Central memory CD8-positive, alpha-beta T cell (primary cell): ENCODE data around the gene HOXC13.

ENCODE experiments used
- ATAC-seq: fragments of 150-1000 bp; cut with Tn5 transposase; replicated peaks from 2 replicates; pipeline ENCODE4 v1.10.0; 2022; ENCODE audit warnings: mild to moderate bottlenecking, moderate FRiP score, moderate number of reproducible peaks; ENCODE audit not compliant: poor library complexity, severe bottlenecking; ENCODE audit errors: extremely low read depth
- DNase-seq, 2 donors: peaks; one replicate each; pipeline ENCODE4 v3.0.0; 2021; ENCODE audit warnings: low spot score in 2 of 2
- H3K27ac Mint-ChIP-seq: one replicate; pipeline ENCODE4 v1.8.0; 2022; ENCODE audit warnings: low read depth, mild to moderate bottlenecking, moderate library complexity, mixed read lengths
- H3K27me3 Mint-ChIP-seq: one replicate; pipeline ENCODE4 v1.8.0; 2022; ENCODE audit warnings: mixed read lengths
- H3K36me3 Mint-ChIP-seq: one replicate; pipeline ENCODE4 v1.8.0; 2022; ENCODE audit warnings: mild to moderate bottlenecking, moderate library complexity, mixed read lengths; ENCODE audit not compliant: insufficient read depth
- H3K4me1 Mint-ChIP-seq: one replicate; pipeline ENCODE4 v1.8.0; 2022; ENCODE audit warnings: mixed read lengths
- H3K4me3 Mint-ChIP-seq: one replicate; pipeline ENCODE4 v1.8.0; 2022; ENCODE audit warnings: mild to moderate bottlenecking, moderate library complexity, mixed read lengths
- H3K9me3 Mint-ChIP-seq: one replicate; pipeline ENCODE4 v1.8.0; 2022; ENCODE audit warnings: mixed read lengths

Gene HOXC13

DNA sequence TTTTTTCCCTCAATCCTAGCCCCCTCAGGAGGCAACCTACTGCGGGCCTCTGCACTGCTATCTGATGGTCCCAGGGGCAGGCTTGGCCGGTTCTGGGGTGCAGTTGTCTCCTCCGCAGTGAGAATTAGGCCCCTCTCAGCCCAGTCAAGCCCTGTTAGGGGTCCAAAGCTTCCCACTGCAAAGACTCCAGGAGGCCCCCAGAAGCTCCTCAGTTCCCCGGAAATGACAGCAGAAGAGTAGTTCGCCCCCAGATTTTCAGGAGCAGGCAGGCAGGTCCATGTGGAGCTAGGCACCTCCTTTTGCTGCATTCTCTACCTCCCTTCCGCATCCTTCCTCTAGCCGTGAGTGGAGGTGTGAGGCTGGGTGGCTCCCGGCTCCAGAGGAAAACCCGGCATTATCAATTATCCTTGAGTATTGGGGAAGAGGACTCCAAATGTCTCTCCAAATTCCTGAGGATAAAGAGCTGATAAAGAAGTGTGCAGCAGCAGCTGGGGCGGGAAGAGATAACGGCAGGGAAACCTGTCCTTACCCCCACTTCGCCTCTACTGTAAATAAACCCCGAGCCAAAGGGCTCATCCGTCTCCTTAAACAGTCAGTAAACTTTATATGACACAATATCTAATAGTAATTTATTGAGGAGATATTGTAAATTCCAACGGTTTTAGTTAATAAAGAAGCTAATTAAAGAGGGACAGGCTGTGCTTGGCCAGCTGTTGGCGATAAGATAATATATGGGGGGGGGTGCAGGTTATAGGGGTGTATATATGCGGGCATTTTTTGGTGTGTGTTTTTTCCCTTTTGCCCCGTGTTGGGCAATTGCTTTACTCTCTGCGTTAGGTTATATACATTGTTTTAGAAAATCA, 15.4 kb downstream of the HOXC13 start:
- Mint-ChIP-seq H3K36me3 (peaks cover 37% of the 10 kb centered on the region), H3K4me3 (peak overlapping the region; percentile 16), H3K27me3 (peaks cover 95% of the 10 kb centered on the region), H3K9me3 (no peaks in the 10 kb centered on the region), H3K4me1 (peaks cover 31% of the 10 kb centered on the region), H3K27ac (peak overlapping the region; percentile 58)
- ATAC-seq (no peak), DNase-seq (no peak)

DNA sequence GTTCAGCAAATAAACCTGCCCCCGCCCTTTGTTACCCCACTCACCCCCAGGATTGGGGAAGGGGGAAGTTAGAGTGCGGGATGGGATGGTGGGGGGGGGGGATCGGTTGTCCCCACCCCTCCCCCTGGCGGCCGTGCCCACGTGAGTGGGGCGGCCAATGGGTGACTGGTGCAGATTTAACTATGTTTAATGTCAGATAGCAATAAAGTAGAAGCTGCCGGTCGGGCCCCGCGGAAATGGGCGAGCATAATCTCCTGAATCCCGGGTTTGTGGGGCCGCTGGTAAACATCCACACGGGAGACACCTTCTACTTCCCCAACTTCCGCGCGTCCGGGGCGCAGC, 16.0 kb downstream of the HOXC13 start, which contains the start of gene HOXC12:
HOXC12 (plus strand) TSS at position 210 of the 342 bp plus-strand sequence; CDS start at position 237, 27 bp downstream.
- Mint-ChIP-seq H3K4me1 (peaks cover 31% of the 10 kb centered on the region), H3K27ac (peak within 1 kb of the TSS; percentile 58), H3K4me3 (peak within 1 kb of the TSS; percentile 16), H3K27me3 (peaks cover 95% of the 10 kb centered on the region), H3K9me3 (no peaks in the 10 kb centered on the region), H3K36me3 (peaks cover 37% of the 10 kb centered on the region)
- DNase-seq: no peak
- no peak for ATAC-seq

DNA sequence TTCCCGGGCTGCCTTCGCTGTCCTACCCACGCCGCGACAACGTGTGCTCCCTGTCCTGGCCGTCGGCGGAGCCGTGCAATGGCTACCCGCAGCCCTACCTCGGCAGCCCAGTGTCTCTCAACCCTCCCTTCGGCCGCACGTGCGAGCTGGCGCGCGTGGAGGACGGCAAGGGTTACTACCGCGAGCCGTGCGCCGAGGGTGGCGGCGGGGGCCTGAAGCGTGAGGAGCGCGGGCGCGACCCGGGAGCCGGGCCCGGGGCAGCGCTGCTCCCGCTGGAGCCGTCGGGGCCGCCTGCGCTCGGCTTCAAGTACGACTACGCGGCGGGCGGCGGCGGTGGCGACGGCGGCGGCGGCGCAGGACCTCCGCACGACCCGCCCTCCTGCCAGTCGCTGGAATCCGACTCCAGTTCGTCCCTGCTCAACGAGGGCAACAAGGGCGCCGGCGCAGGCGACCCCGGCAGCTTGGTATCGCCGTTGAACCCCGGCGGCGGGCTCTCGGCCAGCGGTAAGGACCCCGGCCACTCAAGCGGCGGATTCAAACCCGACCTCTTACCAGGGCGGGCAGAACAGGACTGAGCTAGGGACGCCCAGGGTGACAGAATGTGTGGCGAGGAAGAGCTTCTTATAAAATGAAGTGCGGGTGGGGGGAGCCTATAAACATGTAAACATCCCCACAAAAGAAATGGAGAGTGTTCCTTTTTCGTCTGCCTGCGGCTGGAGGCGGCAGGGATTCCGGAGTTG, 16.6 kb downstream of the HOXC13 start:
- Mint-ChIP-seq H3K27ac (no peak overlapping the region), H3K4me1 (peaks cover 36% of the 10 kb centered on the region), H3K9me3 (no peaks in the 10 kb centered on the region), H3K4me3 (peak overlapping the region; percentile 16), H3K27me3 (peaks cover 95% of the 10 kb centered on the region), H3K36me3 (peaks cover 39% of the 10 kb centered on the region)
- DNase-seq (no peak), ATAC-seq (no peak)

DNA sequence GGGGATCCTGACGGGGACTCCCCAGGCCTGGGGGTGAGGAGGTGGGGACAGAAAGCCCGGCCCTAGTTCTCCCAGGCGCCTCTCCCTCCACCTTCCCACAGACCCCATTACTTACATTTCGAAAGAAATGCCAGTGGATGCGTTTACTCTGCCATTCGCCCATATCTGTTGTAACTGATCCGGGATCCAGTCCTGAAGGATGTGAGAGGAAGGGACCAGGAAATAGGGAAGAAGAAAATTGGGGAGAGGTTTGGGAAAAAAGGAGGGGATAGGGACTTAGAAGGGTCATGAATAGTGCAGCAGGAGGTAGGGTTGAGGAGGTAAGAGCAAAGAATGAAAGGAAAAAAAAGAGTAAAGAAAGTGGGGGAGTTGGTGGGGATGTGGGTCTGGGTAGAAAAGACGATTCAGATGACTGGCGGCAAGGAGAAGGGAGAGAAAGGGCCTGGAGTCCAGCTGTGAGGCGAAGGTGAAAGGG, 17.2 kb downstream of the HOXC13 start:
- Mint-ChIP-seq H3K27ac (no peak overlapping the region), H3K36me3 (peaks cover 37% of the 10 kb centered on the region), H3K4me3 (peak overlapping the region; percentile 20), H3K4me1 (peaks cover 41% of the 10 kb centered on the region), H3K27me3 (peaks cover 95% of the 10 kb centered on the region), H3K9me3 (no peaks in the 10 kb centered on the region)
- no peak for DNase-seq
- no peak for ATAC-seq

DNA sequence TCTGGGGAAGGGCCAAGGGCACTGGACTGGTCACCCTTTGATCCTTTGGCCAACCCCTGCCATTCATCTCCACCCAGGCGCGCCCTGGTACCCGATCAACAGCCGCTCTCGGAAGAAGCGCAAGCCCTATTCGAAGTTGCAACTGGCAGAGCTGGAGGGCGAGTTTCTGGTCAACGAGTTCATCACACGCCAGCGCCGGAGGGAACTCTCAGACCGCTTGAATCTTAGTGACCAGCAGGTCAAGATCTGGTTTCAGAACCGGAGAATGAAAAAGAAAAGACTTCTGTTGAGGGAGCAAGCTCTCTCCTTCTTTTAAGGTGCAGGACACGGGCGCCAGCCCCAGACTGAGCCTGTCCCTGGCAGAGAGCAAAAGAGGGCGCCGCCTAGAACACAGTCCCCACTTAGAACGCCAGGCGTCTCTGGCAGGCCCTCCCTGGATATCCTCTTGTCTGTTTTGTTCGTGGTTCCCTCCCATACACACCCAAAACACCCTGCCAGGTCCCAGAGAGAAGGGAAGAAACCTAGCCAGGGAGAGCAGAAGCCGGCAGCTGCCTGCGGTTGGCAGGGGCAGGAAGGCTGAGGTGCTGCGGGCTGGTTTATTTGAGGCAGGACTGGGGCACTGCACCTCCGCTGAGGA, 17.7 kb downstream of the HOXC13 start:
- H3K27me3 Mint-ChIP-seq: peaks cover 91% of the 10 kb centered on the region
- peak overlapping the region; percentile 20 for H3K4me3 Mint-ChIP-seq
- H3K36me3 Mint-ChIP-seq: peaks cover 34% of the 10 kb centered on the region
- ATAC-seq (peak; percentile 24), DNase-seq (no peak)
- H3K27ac Mint-ChIP-seq: no peak overlapping the region
- no peaks in the 10 kb centered on the region for H3K9me3 Mint-ChIP-seq
- H3K4me1 Mint-ChIP-seq: peaks cover 37% of the 10 kb centered on the region

DNA sequence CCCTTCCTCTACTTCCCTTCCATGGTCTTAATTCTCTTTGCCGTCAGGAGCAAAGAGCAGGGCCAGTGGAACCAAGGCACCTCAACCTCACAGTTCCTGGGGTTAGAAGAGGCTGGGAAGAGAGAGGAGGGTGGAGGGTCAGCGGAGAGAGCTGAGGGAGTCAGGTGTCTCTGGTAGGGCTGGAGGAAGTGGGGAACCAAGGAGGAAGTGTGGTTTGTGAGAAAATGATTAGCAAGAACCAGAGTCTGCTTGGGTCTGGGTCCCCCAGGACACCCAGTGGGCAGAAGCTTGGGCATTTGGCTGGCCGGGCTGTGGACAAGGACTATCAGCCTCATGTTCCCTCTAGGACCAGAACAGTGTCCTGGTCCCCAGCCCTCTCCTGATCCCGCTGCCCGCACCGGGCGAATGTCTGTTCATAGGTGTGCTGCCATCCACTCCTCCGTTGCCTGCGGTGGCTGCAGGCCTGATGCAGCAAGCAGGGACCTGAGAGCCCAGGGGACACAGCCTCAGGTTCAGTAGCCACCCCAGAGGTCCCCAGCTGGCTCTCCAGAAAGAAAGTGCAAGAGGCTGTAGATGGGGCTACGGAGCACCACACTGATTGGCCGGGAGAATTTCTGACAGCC, 18.4 kb downstream of the HOXC13 start:
- Mint-ChIP-seq H3K4me1 (peaks cover 32% of the 10 kb centered on the region), H3K36me3 (peaks cover 32% of the 10 kb centered on the region), H3K4me3 (peak overlapping the region; percentile 20), H3K27me3 (peaks cover 91% of the 10 kb centered on the region), H3K27ac (no peak overlapping the region), H3K9me3 (no peaks in the 10 kb centered on the region)
- ATAC-seq: no peak
- DNase-seq: no peak

DNA sequence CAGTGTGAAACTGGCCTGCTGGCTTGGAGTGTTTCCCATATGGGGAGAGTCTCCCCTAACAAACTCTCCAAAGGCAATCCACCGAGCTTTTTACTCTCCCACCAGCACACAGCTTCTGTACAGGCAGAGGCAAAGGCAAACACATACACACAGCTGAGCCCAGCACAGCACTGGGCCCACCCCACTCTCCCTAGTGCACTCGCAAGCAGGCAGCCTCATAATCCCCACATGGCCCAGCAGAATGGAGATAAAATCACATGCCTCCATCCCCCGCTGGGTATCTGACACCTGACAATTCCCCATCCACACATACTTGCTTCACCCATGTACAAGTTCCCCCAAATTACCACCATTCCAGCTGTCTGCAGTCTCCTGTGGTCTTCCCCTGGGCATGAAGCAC, 19.5 kb downstream of the HOXC13 start:
- no peak overlapping the region for H3K4me3 Mint-ChIP-seq
- H3K27ac Mint-ChIP-seq: no peak overlapping the region
- peaks cover 91% of the 10 kb centered on the region for H3K27me3 Mint-ChIP-seq
- H3K36me3 Mint-ChIP-seq: peaks cover 24% of the 10 kb centered on the region
- DNase-seq (no peak), ATAC-seq (no peak)
- H3K4me1 Mint-ChIP-seq: peaks cover 28% of the 10 kb centered on the region
- no peaks in the 10 kb centered on the region for H3K9me3 Mint-ChIP-seq

DNA sequence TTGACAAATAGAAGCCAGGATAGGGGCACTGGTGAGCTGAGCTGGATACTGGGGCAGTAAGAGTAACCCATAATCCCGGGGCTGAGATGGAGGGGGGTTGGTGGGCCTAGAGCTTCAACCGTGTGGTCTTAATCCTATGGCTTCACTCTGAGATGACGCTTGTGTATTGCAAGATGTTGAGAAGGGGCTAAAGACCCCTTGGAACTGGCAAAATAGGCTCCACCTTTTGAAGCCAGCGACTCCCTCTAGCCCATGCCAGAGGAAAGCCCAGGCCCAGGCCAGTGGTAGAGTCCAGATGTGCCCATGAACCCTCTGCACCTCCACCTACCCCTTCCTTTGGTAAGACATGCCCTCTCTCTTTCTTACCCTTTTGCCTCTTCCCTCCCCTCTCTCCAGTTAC, 20.7 kb downstream of the HOXC13 start:
- H3K27ac Mint-ChIP-seq: no peak overlapping the region
- peaks cover 20% of the 10 kb centered on the region for H3K36me3 Mint-ChIP-seq
- H3K9me3 Mint-ChIP-seq: no peaks in the 10 kb centered on the region
- no peak for DNase-seq
- peaks cover 91% of the 10 kb centered on the region for H3K27me3 Mint-ChIP-seq
- peaks cover 40% of the 10 kb centered on the region for H3K4me1 Mint-ChIP-seq
- ATAC-seq: no peak
- H3K4me3 Mint-ChIP-seq: no peak overlapping the region

DNA sequence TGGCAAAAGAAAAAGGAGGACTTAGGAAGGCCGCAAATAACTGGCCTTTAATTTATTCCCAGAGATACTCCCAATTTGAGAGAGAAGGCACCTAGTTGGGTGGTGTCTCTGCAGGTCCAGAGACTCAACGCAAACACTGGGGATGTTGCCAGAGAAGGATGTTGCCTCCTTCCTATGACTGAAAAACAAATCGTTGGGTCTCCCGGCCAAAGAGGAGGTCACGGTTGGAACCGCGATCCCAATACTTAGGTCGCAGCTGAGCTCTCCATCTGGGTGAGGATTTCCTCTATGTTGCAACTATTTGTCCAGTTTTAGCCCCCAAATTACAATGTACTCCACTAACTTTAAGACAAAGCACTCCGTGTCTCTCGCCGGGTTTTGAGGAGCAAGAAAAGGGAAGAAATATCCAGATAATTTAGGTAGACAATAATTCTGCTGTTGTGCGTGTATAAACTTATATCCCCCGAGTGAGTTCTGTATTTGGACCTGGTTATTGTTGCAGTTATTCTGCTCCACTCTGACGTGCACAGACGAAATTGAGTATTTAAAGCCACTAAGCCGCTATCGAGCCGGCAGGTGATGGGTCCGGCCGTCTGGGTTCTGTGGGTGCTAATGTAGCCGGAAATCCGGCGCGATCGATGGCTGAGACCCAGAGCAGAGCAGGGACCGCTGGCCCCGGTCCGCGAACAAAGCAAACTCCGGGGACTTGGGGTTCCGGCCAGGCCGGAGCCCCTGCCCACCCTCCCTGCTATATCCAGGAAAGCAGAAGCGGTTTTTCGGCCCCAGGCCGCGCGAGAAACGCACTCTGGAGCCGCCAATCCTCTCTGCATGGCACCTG, 21.8 kb downstream of the HOXC13 start:
- Mint-ChIP-seq H3K4me1 (peaks cover 49% of the 10 kb centered on the region), H3K36me3 (peaks cover 23% of the 10 kb centered on the region), H3K27me3 (peaks cover 96% of the 10 kb centered on the region), H3K27ac (peak overlapping the region; percentile 50), H3K4me3 (peak overlapping the region; percentile 5), H3K9me3 (no peaks in the 10 kb centered on the region)
- no peak for DNase-seq
- no peak for ATAC-seq

DNA sequence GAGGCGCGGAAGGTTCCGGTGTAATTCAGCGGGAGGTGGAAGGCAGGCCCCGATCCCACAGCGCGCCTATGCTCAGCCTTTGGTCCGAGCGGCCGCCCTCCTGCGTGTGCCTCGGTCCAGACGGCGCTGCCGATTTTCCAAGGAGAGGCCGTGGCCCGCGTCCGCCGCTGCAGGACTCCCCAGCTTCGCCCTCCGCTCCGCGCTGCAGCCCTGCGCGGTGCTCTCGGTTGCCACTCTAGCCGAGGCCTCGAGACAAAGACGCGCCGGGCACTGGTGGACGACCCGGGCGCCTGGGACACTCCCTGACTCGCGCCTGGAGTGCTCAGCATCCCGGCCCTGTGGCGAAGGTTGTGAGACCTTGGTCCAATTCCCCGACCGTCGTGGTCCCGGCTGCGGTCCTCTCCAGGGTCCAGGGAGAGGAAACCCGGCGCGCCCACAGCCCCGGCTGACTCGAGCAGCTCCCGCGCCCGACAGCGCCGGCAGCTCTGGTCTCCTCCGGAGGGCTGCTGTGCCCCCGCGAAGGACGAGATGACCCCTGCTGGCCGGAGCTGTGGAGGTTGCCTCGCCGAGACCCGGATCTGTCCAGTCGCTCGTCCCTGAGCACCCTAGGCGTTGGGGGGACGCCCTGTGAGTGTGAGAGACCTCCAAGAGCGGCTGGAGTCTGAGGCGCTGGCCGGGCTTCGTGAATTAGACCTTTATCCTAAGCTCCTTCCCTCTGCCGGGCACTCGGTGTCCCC, 22.6 kb downstream of the HOXC13 start:
- peaks cover 19% of the 10 kb centered on the region for H3K36me3 Mint-ChIP-seq
- H3K4me3 Mint-ChIP-seq: no peak overlapping the region
- DNase-seq (no peak), ATAC-seq (no peak)
- peaks cover 50% of the 10 kb centered on the region for H3K4me1 Mint-ChIP-seq
- no peaks in the 10 kb centered on the region for H3K9me3 Mint-ChIP-seq
- H3K27me3 Mint-ChIP-seq: peaks cover 96% of the 10 kb centered on the region
- peak overlapping the region; percentile 50 for H3K27ac Mint-ChIP-seq

DNA sequence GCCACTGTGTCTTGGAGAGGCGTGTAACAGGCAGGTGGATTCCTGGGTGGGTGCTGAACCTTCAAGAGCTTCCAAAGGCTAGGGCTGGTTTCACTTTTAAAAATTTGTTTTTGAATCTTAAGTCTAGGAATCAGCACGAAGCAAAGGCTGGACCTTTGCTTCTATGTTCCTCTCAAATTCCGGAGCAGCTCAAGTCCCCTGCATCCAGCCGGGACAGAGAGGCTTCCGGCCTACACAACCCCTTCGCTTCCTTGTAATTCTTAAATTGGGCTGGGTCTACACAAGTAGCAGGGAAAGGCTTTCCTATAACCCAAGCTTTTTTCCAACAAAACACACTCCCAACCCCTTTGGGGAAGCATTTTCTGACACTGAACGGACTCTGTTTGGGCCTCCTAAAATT, 24.4 kb downstream of the HOXC13 start:
- Mint-ChIP-seq H3K4me3 (no peak overlapping the region), H3K27me3 (peaks cover 96% of the 10 kb centered on the region), H3K4me1 (peaks cover 46% of the 10 kb centered on the region), H3K27ac (no peak overlapping the region), H3K36me3 (peaks cover 22% of the 10 kb centered on the region), H3K9me3 (no peaks in the 10 kb centered on the region)
- no peak for DNase-seq
- no peak for ATAC-seq
